ENCODE measurements around the gene KAT2A. TPM values are rescaled to one million over a fixed set of nuclear protein-coding genes. Genes with fewer than 3 reads are reported as not detected.

KAT2A gene
- polyA plus RNA-seq, 1 experiment: 13.6 TPM

- no peak for DNase-seq (ENCODE audit: low read depth, low spot score)
- H3K27ac ChIP-seq (ENCODE audit: low read depth, low read length): no peak overlapping the region
- POLR2A ChIA-PET: no interaction called here
- CTCF ChIA-PET: no interaction called here
- H3K9me3 ChIP-seq (ENCODE audit: control insufficient read depth, insufficient read depth, low read length): no peaks in the 10 kb centered on the region; the same call in 1 of the 2 replicates
- no peak overlapping the region for H3K4me3 ChIP-seq (ENCODE audit: low read depth, low read length)
- TF ChIP-seq, protein P1, sequence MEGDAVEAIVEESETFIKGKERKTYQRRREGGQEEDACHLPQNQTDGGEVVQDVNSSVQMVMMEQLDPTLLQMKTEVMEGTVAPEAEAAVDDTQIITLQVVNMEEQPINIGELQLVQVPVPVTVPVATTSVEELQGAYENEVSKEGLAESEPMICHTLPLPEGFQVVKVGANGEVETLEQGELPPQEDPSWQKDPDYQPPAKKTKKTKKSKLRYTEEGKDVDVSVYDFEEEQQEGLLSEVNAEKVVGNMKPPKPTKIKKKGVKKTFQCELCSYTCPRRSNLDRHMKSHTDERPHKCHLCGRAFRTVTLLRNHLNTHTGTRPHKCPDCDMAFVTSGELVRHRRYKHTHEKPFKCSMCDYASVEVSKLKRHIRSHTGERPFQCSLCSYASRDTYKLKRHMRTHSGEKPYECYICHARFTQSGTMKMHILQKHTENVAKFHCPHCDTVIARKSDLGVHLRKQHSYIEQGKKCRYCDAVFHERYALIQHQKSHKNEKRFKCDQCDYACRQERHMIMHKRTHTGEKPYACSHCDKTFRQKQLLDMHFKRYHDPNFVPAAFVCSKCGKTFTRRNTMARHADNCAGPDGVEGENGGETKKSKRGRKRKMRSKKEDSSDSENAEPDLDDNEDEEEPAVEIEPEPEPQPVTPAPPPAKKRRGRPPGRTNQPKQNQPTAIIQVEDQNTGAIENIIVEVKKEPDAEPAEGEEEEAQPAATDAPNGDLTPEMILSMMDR (IDR thresholded peaks at IDR 0.05; ENCODE audit: low read depth, low read length): no peak
- no peaks in the 10 kb centered on the region for H3K27me3 ChIP-seq (ENCODE audit: control insufficient read depth, insufficient read depth, low read length)
These were observed 5.7 kb upstream of the KAT2A start for GRCh38 chr17:42126836-42127235.

- Histone ChIP-seq H3K27me3 (ENCODE audit: control insufficient read depth, insufficient read depth, low read length) (no peaks in the 10 kb centered on the region), H3K9me3 (ENCODE audit: control insufficient read depth, insufficient read depth, low read length) (no peaks in the 10 kb centered on the region; the same call in 1 of the 2 replicates), H3K4me3 (ENCODE audit: low read depth, low read length) (no peak overlapping the region), H3K27ac (ENCODE audit: low read depth, low read length) (no peak overlapping the region)
- ChIA-PET POLR2A (no interaction called here), CTCF (no interaction called here)
- DNase-seq (ENCODE audit: low read depth, low spot score): no peak
- TF ChIP-seq, protein P1 (IDR thresholded peaks at IDR 0.05; ENCODE audit: low read depth, low read length): no peak
These were observed 4.4 kb upstream of the KAT2A start for GRCh38 chr17:42125565-42125964.

- CTCF ChIA-PET: no interaction called here
- no peak overlapping the region for H3K4me3 ChIP-seq (ENCODE audit: low read depth, low read length)
- DNase-seq (ENCODE audit: low read depth, low spot score): no peak
- H3K27me3 ChIP-seq (ENCODE audit: control insufficient read depth, insufficient read depth, low read length): no peaks in the 10 kb centered on the region
- TF ChIP-seq, protein P1 (IDR thresholded peaks at IDR 0.05; ENCODE audit: low read depth, low read length): no peak
- H3K9me3 ChIP-seq (ENCODE audit: control insufficient read depth, insufficient read depth, low read length): no peaks in the 10 kb centered on the region; the same call in 1 of the 2 replicates
- POLR2A ChIA-PET: no interaction called here
- no peak overlapping the region for H3K27ac ChIP-seq (ENCODE audit: low read depth, low read length)
These were observed 3.1 kb upstream of the KAT2A start for GRCh38 chr17:42124256-42124655.

DNA sequence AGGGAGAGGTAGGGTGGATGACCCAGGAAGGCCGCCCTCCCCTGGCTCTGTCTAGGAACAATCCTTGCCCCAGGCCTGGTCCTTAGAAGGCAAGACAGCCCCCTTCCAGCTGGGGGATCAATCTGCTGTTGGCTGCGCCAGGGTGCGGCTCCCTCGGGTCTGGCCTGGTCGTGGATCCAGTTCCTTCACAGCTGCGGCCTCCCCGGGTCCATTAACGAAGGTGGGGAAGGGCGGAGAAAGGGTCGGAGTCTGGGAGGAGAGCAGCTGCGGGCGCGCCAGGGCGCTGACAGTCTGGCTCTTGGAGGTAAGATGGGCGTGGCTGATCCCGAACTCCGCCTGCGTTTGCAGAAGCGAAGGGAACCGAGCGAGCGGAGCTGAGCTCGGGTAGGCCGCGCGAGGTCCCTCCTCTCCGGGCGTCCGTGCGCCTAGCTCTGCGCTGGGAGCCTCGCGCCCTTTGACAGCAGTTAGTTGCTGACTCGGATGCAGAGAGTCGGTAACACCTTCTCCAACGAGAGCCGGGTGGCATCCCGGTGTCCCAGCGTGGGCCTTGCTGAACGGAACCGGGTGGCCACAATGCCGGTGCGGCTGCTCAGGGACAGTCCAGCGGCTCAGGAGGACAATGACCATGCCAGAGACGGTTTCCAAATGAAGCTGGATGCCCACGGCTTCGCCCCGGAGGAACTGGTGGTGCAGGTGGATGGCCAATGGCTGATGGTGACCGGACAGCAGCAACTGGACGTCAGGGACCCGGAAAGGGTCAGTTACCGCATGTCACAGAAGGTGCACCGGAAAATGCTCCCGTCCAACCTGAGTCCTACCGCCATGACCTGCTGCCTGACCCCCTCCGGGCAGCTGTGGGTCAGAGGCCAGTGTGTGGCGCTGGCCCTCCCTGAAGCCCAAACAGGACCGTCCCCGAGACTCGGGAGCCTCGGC, 1.5 kb upstream of the KAT2A start, which contains the start of gene HSPB9:
HSPB9 (plus strand) TSS at position 434 of the 933 bp plus-strand sequence; CDS start at position 481, 47 bp downstream.
- TF ChIP-seq, protein P1 (IDR thresholded peaks at IDR 0.05; ENCODE audit: low read depth, low read length): no peak
- H3K4me3 ChIP-seq (ENCODE audit: low read depth, low read length): no peak within 1 kb of the TSS
- ChIA-PET CTCF (interaction anchor here (0.6 kb wide), 1 partner anchor 111 kb away, joined by 5 read pairs; no protein-coding TSS in a partner anchor), POLR2A (no interaction called here)
- no peak within 1 kb of the TSS for H3K27ac ChIP-seq (ENCODE audit: low read depth, low read length)
- H3K27me3 ChIP-seq (ENCODE audit: control insufficient read depth, insufficient read depth, low read length): no peaks in the 10 kb centered on the region
- no peak for DNase-seq (ENCODE audit: low read depth, low spot score)
- no peaks in the 10 kb centered on the region; the same call in 1 of the 2 replicates for H3K9me3 ChIP-seq (ENCODE audit: control insufficient read depth, insufficient read depth, low read length)
